Measurements from ENCODE around the gene FAM210B.

GRCh38 chr20:56323206-56323605 lies 35.6 kb upstream of the FAM210B start:
- TF ChIP-seq, protein P1, sequence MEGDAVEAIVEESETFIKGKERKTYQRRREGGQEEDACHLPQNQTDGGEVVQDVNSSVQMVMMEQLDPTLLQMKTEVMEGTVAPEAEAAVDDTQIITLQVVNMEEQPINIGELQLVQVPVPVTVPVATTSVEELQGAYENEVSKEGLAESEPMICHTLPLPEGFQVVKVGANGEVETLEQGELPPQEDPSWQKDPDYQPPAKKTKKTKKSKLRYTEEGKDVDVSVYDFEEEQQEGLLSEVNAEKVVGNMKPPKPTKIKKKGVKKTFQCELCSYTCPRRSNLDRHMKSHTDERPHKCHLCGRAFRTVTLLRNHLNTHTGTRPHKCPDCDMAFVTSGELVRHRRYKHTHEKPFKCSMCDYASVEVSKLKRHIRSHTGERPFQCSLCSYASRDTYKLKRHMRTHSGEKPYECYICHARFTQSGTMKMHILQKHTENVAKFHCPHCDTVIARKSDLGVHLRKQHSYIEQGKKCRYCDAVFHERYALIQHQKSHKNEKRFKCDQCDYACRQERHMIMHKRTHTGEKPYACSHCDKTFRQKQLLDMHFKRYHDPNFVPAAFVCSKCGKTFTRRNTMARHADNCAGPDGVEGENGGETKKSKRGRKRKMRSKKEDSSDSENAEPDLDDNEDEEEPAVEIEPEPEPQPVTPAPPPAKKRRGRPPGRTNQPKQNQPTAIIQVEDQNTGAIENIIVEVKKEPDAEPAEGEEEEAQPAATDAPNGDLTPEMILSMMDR (IDR thresholded peaks at IDR 0.05) = no peak
- no peak for TF ChIP-seq POLR2AphosphoS5 (IDR thresholded peaks at IDR 0.05)
- no peak for TF ChIP-seq POLR2A (IDR thresholded peaks at IDR 0.05)
